HG03196 (cell line): ENCODE measurements around the gene RETSAT.

ENCODE experiments used
- ATAC-seq: cut with Tn5 transposase; IDR thresholded peaks from one replicate; pipeline ENCODE4 v1.9.1; 2021; ENCODE audit not compliant: unreplicated experiment

RETSAT gene

DNA sequence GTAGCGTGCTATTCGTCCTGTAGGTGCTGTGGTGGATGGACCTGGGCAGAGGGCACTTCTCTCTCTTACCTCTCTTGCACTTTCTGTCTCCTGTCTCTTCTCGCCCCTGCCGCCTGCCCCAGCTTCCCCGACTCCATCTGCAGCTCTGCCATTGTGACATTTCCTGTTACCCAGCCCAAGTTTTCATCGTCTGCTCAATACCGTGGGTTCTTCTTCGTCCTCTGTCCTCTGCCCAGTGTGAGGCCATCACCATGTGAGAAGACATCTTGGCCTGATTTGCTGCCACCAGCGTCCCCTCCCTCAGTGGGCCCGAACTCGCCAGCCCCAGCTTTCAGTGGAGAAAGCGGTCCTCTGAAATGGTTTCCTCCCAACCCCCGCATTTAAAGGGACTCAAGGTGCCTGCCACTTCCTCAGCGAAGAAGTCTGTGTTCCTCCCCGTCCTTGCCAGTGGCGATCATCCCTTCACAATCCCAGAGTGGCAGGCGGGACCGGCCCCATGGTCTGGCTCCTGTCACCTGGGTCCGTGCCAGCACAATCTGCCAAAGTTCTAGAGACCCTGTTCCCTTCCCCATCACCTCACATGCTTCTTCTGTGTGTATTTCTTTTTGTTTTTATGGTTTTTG is 44.5 kb downstream of the RETSAT start:
- no peak for ATAC-seq

DNA sequence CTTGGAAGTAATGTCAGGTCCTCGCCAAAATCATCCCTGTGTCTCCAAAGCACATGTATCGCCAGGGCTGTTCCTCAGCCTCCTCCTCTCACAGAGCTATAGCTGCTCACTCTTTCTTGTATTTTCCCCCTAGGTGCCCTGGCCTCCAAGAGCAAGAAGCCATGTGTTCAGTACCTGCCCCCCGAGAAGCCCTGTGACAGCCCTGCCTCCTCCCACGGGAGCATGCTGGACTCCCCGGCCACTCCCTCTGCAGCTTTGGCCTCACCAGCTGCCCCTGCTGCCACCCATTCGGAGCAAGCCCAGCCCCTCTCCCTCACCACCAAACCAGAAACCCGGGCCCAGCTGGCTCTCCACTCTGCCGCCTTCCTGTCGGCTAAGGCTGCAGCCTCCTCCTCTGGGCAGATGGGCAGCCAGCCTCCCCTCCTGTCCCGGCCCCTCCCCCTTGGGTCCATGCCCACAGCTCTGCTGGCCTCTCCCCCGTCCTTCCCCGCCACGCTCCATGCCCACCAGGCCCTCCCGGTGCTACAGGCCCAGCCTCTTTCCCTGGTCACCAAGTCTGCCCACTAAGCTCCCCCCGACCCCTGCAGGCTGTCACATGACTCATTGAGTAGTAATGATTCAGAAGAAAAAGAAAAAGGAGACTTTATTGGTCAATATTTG is 45.3 kb downstream of the RETSAT start:
- ATAC-seq: no peak

- ATAC-seq: no peak
These were observed 46.1 kb downstream of the RETSAT start for GRCh38 chr2:85308201-85308600.

DNA sequence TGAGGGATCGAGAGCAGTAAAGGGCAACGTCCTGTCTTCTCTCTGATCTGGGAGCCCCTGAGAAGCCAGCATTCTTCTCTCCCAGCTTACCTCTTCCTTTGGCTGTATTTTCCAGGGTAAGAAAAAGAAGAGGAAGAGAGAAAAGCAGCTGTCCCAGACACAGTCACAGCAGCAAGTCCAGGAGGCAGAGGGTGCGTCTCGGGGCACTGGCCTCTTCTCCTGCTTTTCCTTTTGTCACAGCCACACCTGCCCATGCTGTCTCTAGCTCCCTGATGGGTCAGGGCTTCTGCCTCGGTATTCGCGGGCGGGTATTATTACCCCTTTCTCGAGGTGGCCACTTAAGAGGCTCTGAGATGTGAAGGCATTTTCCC is 46.8 kb downstream of the RETSAT start:
- no peak for ATAC-seq

GRCh38 chr2:85303780-85304531 is 50.4 kb downstream of the RETSAT start:
- ATAC-seq: no peak

- ATAC-seq: no peak
These were observed 52.2 kb downstream of the RETSAT start for GRCh38 chr2:85302121-85302520.
